A549 treated with ZK216348 at 1 μM for 4 hours (cell line): ENCODE results near the gene NEO1. TPM values are rescaled to one million over a fixed set of nuclear protein-coding genes. Genes with fewer than 3 reads are reported as not detected.

Experiments
- total RNA-seq: library from RNA; stranded (reverse); fragments of 200-300 nt; extraction: Qiagen RNA extraction; gene quantifications from 5 replicates; pipeline ENCODE4 v1.2.3, GENCODE V29; 2022; ENCODE audit warnings: low read depth

NEO1 gene, protein sequence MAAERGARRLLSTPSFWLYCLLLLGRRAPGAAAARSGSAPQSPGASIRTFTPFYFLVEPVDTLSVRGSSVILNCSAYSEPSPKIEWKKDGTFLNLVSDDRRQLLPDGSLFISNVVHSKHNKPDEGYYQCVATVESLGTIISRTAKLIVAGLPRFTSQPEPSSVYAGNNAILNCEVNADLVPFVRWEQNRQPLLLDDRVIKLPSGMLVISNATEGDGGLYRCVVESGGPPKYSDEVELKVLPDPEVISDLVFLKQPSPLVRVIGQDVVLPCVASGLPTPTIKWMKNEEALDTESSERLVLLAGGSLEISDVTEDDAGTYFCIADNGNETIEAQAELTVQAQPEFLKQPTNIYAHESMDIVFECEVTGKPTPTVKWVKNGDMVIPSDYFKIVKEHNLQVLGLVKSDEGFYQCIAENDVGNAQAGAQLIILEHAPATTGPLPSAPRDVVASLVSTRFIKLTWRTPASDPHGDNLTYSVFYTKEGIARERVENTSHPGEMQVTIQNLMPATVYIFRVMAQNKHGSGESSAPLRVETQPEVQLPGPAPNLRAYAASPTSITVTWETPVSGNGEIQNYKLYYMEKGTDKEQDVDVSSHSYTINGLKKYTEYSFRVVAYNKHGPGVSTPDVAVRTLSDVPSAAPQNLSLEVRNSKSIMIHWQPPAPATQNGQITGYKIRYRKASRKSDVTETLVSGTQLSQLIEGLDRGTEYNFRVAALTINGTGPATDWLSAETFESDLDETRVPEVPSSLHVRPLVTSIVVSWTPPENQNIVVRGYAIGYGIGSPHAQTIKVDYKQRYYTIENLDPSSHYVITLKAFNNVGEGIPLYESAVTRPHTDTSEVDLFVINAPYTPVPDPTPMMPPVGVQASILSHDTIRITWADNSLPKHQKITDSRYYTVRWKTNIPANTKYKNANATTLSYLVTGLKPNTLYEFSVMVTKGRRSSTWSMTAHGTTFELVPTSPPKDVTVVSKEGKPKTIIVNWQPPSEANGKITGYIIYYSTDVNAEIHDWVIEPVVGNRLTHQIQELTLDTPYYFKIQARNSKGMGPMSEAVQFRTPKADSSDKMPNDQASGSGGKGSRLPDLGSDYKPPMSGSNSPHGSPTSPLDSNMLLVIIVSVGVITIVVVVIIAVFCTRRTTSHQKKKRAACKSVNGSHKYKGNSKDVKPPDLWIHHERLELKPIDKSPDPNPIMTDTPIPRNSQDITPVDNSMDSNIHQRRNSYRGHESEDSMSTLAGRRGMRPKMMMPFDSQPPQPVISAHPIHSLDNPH (N-terminal part only)
- 27.2 to 40.5 TPM (median 34.8 TPM) in 5 replicates for total RNA-seq

DNA sequence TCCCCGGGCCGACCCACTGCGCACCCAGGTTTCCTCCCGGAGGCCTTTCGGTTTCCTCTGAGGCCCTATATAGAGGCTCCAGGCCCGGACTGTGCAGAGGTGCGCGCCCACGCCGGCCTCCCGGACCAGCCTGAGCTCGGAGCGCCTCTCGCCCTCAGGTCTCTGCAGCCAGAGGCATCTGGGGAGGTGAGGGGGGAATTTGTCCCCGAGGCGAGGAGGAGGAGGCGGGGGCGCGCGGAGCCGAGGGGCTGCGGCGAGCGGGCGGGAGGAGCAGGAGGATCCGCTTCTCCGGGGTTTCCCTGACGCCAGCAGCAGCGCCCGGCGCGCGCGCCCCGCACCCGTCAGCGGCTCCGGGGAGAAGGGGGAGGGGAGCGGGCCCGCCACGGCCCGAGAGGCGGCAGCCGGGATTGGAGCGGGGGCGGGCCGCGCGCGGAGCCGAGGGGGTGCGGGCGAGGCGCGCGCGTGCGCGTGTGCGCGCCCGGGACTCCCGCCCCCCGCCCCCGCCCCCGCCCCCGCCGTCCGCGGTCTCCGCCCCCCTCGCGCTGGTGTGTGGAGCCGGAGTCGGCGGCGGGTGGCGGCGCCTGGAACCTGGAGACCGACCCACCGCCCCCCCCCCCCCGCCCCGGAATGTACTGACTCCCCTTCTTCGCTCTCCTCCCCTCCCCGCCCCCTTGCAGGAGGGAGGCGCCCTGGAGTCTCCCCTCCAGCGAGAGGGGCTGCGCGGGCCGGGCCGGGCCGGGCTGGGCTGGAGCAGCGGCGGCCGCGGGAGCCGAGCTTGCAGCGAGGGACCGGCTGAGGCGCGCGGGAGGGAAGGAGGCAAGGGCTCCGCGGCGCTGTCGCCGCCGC, at the start of gene NEO1:
Gene NEO1, plus strand, starts transcription at position 657 of the 846 bp plus-strand sequence. CDS start 213 bp downstream, outside the sequence.

